Measurements from ENCODE around the gene POTEG. TPM values are rescaled to one million over a fixed set of nuclear protein-coding genes. Genes with fewer than 3 reads are reported as not detected.
"Not testable (repeated sequence)": the region's sequence is repeated elsewhere in the genome, so short reads cannot be mapped to it uniquely, and the experiment has no call there.

The POTEG gene
- total RNA-seq, 1 donor, result 0.36 TPM

- not testable (repeated sequence) for DNase-seq (ENCODE audit: insufficient read length, low spot score, missing footprints); H3K79me2 ChIP-seq (ENCODE audit: insufficient read depth, low read length); H3K36me3 ChIP-seq (ENCODE audit: insufficient read depth, low read length); H3K4me3 ChIP-seq (ENCODE audit: insufficient read depth, low read length); H3K4me1 ChIP-seq (ENCODE audit: insufficient read depth, low read length); H3K27ac ChIP-seq (ENCODE audit: low read depth, low read length); H2AFZ ChIP-seq (ENCODE audit: low read length); H3K27me3 ChIP-seq (ENCODE audit: insufficient read depth, low read length); H3K4me2 ChIP-seq (ENCODE audit: insufficient read depth, low read length); H4K20me1 ChIP-seq (ENCODE audit: insufficient read depth, low read length); H3K9me3 ChIP-seq (ENCODE audit: low read depth, low read length)
Observed at GRCh38 chr14:19435852-19436251, 1.7 kb upstream of the POTEG start.

- H3K4me3 ChIP-seq (ENCODE audit: insufficient read depth, low read length); H4K20me1 ChIP-seq (ENCODE audit: insufficient read depth, low read length); H2AFZ ChIP-seq (ENCODE audit: low read length); DNase-seq (ENCODE audit: insufficient read length, low spot score, missing footprints); H3K4me1 ChIP-seq (ENCODE audit: insufficient read depth, low read length); H3K36me3 ChIP-seq (ENCODE audit: insufficient read depth, low read length); H3K79me2 ChIP-seq (ENCODE audit: insufficient read depth, low read length); H3K4me2 ChIP-seq (ENCODE audit: insufficient read depth, low read length); H3K9me3 ChIP-seq (ENCODE audit: low read depth, low read length); H3K27ac ChIP-seq (ENCODE audit: low read depth, low read length); H3K27me3 ChIP-seq (ENCODE audit: insufficient read depth, low read length): not testable (repeated sequence)
Observed at GRCh38 chr14:19434891-19435290, 750 bp upstream of the POTEG start.

- not testable (repeated sequence) for H3K4me3 ChIP-seq (ENCODE audit: insufficient read depth, low read length); H3K4me1 ChIP-seq (ENCODE audit: insufficient read depth, low read length); H3K4me2 ChIP-seq (ENCODE audit: insufficient read depth, low read length); H3K9me3 ChIP-seq (ENCODE audit: low read depth, low read length); H3K27ac ChIP-seq (ENCODE audit: low read depth, low read length); H3K27me3 ChIP-seq (ENCODE audit: insufficient read depth, low read length); H2AFZ ChIP-seq (ENCODE audit: low read length); H3K36me3 ChIP-seq (ENCODE audit: insufficient read depth, low read length); H4K20me1 ChIP-seq (ENCODE audit: insufficient read depth, low read length); DNase-seq (ENCODE audit: insufficient read length, low spot score, missing footprints); H3K79me2 ChIP-seq (ENCODE audit: insufficient read depth, low read length)
Observed at GRCh38 chr14:19433765-19434164, 376 bp downstream of the POTEG start.

- not testable (repeated sequence) for H3K4me2 ChIP-seq (ENCODE audit: insufficient read depth, low read length); H3K27me3 ChIP-seq (ENCODE audit: insufficient read depth, low read length); DNase-seq (ENCODE audit: insufficient read length, low spot score, missing footprints); H3K4me1 ChIP-seq (ENCODE audit: insufficient read depth, low read length); H3K79me2 ChIP-seq (ENCODE audit: insufficient read depth, low read length); H3K4me3 ChIP-seq (ENCODE audit: insufficient read depth, low read length); H3K27ac ChIP-seq (ENCODE audit: low read depth, low read length); H3K9me3 ChIP-seq (ENCODE audit: low read depth, low read length); H3K36me3 ChIP-seq (ENCODE audit: insufficient read depth, low read length); H2AFZ ChIP-seq (ENCODE audit: low read length); H4K20me1 ChIP-seq (ENCODE audit: insufficient read depth, low read length)
Observed at GRCh38 chr14:19408519-19408918, 25.6 kb downstream of the POTEG start.

- H3K9me3 ChIP-seq (ENCODE audit: low read depth, low read length); H2AFZ ChIP-seq (ENCODE audit: low read length); H3K79me2 ChIP-seq (ENCODE audit: insufficient read depth, low read length); H3K27ac ChIP-seq (ENCODE audit: low read depth, low read length); H3K4me1 ChIP-seq (ENCODE audit: insufficient read depth, low read length); H3K4me2 ChIP-seq (ENCODE audit: insufficient read depth, low read length); H3K4me3 ChIP-seq (ENCODE audit: insufficient read depth, low read length); H3K27me3 ChIP-seq (ENCODE audit: insufficient read depth, low read length); H3K36me3 ChIP-seq (ENCODE audit: insufficient read depth, low read length); DNase-seq (ENCODE audit: insufficient read length, low spot score, missing footprints); H4K20me1 ChIP-seq (ENCODE audit: insufficient read depth, low read length): not testable (repeated sequence)
Observed at GRCh38 chr14:19402097-19402496, 32.0 kb downstream of the POTEG start.

GRCh38 chr14:19394727-19395126 lies 39.4 kb downstream of the POTEG start:
- H3K4me3 ChIP-seq (ENCODE audit: insufficient read depth, low read length); DNase-seq (ENCODE audit: insufficient read length, low spot score, missing footprints); H3K9me3 ChIP-seq (ENCODE audit: low read depth, low read length); H3K4me2 ChIP-seq (ENCODE audit: insufficient read depth, low read length); H3K36me3 ChIP-seq (ENCODE audit: insufficient read depth, low read length); H2AFZ ChIP-seq (ENCODE audit: low read length); H4K20me1 ChIP-seq (ENCODE audit: insufficient read depth, low read length); H3K27ac ChIP-seq (ENCODE audit: low read depth, low read length); H3K79me2 ChIP-seq (ENCODE audit: insufficient read depth, low read length); H3K4me1 ChIP-seq (ENCODE audit: insufficient read depth, low read length); H3K27me3 ChIP-seq (ENCODE audit: insufficient read depth, low read length): not testable (repeated sequence)

GRCh38 chr14:19390230-19390629 lies 43.9 kb downstream of the POTEG start:
- H3K36me3 ChIP-seq (ENCODE audit: insufficient read depth, low read length); H3K4me3 ChIP-seq (ENCODE audit: insufficient read depth, low read length); H3K27me3 ChIP-seq (ENCODE audit: insufficient read depth, low read length); H3K4me1 ChIP-seq (ENCODE audit: insufficient read depth, low read length); H4K20me1 ChIP-seq (ENCODE audit: insufficient read depth, low read length); H2AFZ ChIP-seq (ENCODE audit: low read length); H3K9me3 ChIP-seq (ENCODE audit: low read depth, low read length); H3K79me2 ChIP-seq (ENCODE audit: insufficient read depth, low read length); H3K27ac ChIP-seq (ENCODE audit: low read depth, low read length); DNase-seq (ENCODE audit: insufficient read length, low spot score, missing footprints); H3K4me2 ChIP-seq (ENCODE audit: insufficient read depth, low read length): not testable (repeated sequence)

- H3K4me3 ChIP-seq (ENCODE audit: insufficient read depth, low read length); H3K4me2 ChIP-seq (ENCODE audit: insufficient read depth, low read length): not testable (repeated sequence)
Observed at GRCh38 chr14:19388741-19389140, 45.4 kb downstream of the POTEG start.

GRCh38 chr14:19386996-19387395 lies 47.1 kb downstream of the POTEG start:
- H3K36me3 ChIP-seq (ENCODE audit: insufficient read depth, low read length); H3K4me3 ChIP-seq (ENCODE audit: insufficient read depth, low read length); H3K4me2 ChIP-seq (ENCODE audit: insufficient read depth, low read length); H4K20me1 ChIP-seq (ENCODE audit: insufficient read depth, low read length); H2AFZ ChIP-seq (ENCODE audit: low read length); DNase-seq (ENCODE audit: insufficient read length, low spot score, missing footprints); H3K9me3 ChIP-seq (ENCODE audit: low read depth, low read length); H3K79me2 ChIP-seq (ENCODE audit: insufficient read depth, low read length); H3K4me1 ChIP-seq (ENCODE audit: insufficient read depth, low read length); H3K27me3 ChIP-seq (ENCODE audit: insufficient read depth, low read length); H3K27ac ChIP-seq (ENCODE audit: low read depth, low read length): not testable (repeated sequence)

More at GRCh38 chr14:19388741-19389140, 45.4 kb downstream of the POTEG start:
- not testable (repeated sequence) for H3K36me3 ChIP-seq (ENCODE audit: insufficient read depth, low read length); H2AFZ ChIP-seq (ENCODE audit: low read length); H3K79me2 ChIP-seq (ENCODE audit: insufficient read depth, low read length); H3K4me1 ChIP-seq (ENCODE audit: insufficient read depth, low read length); H3K27me3 ChIP-seq (ENCODE audit: insufficient read depth, low read length); H4K20me1 ChIP-seq (ENCODE audit: insufficient read depth, low read length); DNase-seq (ENCODE audit: insufficient read length, low spot score, missing footprints); H3K9me3 ChIP-seq (ENCODE audit: low read depth, low read length); H3K27ac ChIP-seq (ENCODE audit: low read depth, low read length)

Measured in osteoblast (primary cell).